SK-N-SH (cell line): ENCODE measurements around the gene HES1. TPM values are rescaled to one million over a fixed set of nuclear protein-coding genes. Genes with fewer than 3 reads are reported as not detected.

Experiments used
- CTCF ChIA-PET: fragments of 300-600, 350-600 bp; formaldehyde crosslinking; extraction: SDS; loops from one replicate; lab custom pipeline; 2021; lab: Yijun Ruan, JAX
- POLR2A ChIA-PET: fragments of 350-600 bp; sonication (Branson Sonifier 250); formaldehyde crosslinking; extraction: SDS; loops from one replicate; lab custom pipeline; 2020; ENCODE audit warnings: antibody characterized with exemption, inconsistent platforms; lab: Yijun Ruan, JAX
- DNase-seq: peaks from one replicate; pipeline ENCODE4 v3.0.0; 2012
- H2AFZ ChIP-seq: fragments of 200-600 bp; sonication (generic); 2 replicates; pipeline ENCODE4 v1.8.1; 2016; ENCODE audit warnings: antibody characterized with exemption, mild to moderate bottlenecking, low read depth
- H3F3A ChIP-seq: fragments of 200-600 bp; sonication (generic); replicated peaks from 2 replicates; pipeline ENCODE3; 2016; ENCODE audit warnings: antibody characterized with exemption, mild to moderate bottlenecking; ENCODE audit not compliant: insufficient read depth
- H3K27ac ChIP-seq, 2 experiments: fragments of 200-500 bp in 1 of 2; fragments of 200-600 bp in 1 of 2; sonication (Bioruptor generic) in 1 of 2; sonication (generic), shearing (Covaris generic) in 1 of 2; 2 replicates each; pipeline versions ENCODE4 v1.5.1 to v1.6.1; 2014 to 2016; ENCODE audit warnings: low read depth in 2 of 2, inconsistent platforms in 1 of 2, low read length in 1 of 2, mild to moderate bottlenecking in 1 of 2, mixed read lengths in 1 of 2
- H3K27me3 ChIP-seq: fragments of 200-600 bp; sonication (generic), shearing (Covaris generic); 2 replicates; pipeline ENCODE4 v1.6.1; 2016; ENCODE audit warnings: mixed run types; ENCODE audit not compliant: insufficient read depth
- H3K36me3 ChIP-seq, 2 experiments: fragments of 200-500 bp in 1 of 2; fragments of 200-600 bp in 1 of 2; sonication (Bioruptor generic) in 1 of 2; sonication (generic) in 1 of 2; replicated peaks in 1 of 2; 2 replicates each; pipeline versions ENCODE3 to v1.5.1; 2014 to 2016; ENCODE audit warnings: low read length in 1 of 2, mild to moderate bottlenecking in 1 of 2; ENCODE audit not compliant: insufficient read depth in 2 of 2, control insufficient read depth in 1 of 2
- H3K4me1 ChIP-seq, 2 experiments: fragments of 200-500 bp in 1 of 2; fragments of 200-600 bp in 1 of 2; sonication (Bioruptor generic) in 1 of 2; sonication (generic), shearing (Covaris generic) in 1 of 2; 2 replicates each; pipeline versions ENCODE4 v1.5.1 to v1.6.1; 2014 to 2016; ENCODE audit warnings: low read depth in 1 of 2, low read length in 1 of 2, mixed run types in 1 of 2; ENCODE audit not compliant: insufficient read depth in 2 of 2, control insufficient read depth in 1 of 2
- H3K4me2 ChIP-seq: fragments of 200-600 bp; sonication (generic), shearing (Covaris generic); 2 replicates; pipeline ENCODE4 v1.6.1; 2017; ENCODE audit warnings: mixed run types
- H3K4me3 ChIP-seq, 2 experiments: fragments of 200-500 bp in 1 of 2; fragments of 200-600 bp in 1 of 2; sonication (Bioruptor generic) in 1 of 2; sonication (generic), shearing (Covaris generic) in 1 of 2; 2 replicates each; pipeline versions ENCODE4 v1.5.1 to v1.8.1; 2014 to 2016; ENCODE audit warnings: low read depth in 2 of 2, inconsistent platforms in 1 of 2, low read length in 1 of 2, mild to moderate bottlenecking in 1 of 2, mixed read lengths in 1 of 2, moderate library complexity in 1 of 2
- H3K79me2 ChIP-seq: fragments of 200-600 bp; sonication (generic); 2 replicates; pipeline ENCODE4 v1.8.1; 2017; ENCODE audit warnings: mild to moderate bottlenecking; ENCODE audit not compliant: insufficient read depth
- H3K9ac ChIP-seq: fragments of 200-600 bp; sonication (generic); 2 replicates; pipeline ENCODE4 v1.6.1; 2017; ENCODE audit warnings: mixed run types
- H3K9me2 ChIP-seq: fragments of 200-600 bp; sonication (generic); 2 replicates; pipeline ENCODE4 v1.6.1; 2017; ENCODE audit warnings: mixed run types
- H3K9me3 ChIP-seq: fragments of 200-600 bp; sonication (generic); 2 replicates; pipeline ENCODE4 v1.6.1; 2017; ENCODE audit warnings: mixed run types, mild to moderate bottlenecking, moderate library complexity
- H4K20me1 ChIP-seq: fragments of 200-600 bp; sonication (generic); 2 replicates; pipeline ENCODE4 v1.6.1; 2017; ENCODE audit warnings: mild to moderate bottlenecking, mixed run types; ENCODE audit not compliant: insufficient read depth
- CTCF ChIP-seq: fragments of 200-600 bp; sonication (generic); IDR thresholded peaks from 2 replicates; pipeline ENCODE4 v1.6.1; 2017; ENCODE audit warnings: antibody characterized with exemption, mild to moderate bottlenecking, moderate library complexity
- EZH2phosphoT487 ChIP-seq: fragments of 200-600 bp; sonication (generic); IDR thresholded peaks from 2 replicates; pipeline ENCODE4 v1.6.1; 2017; ENCODE audit warnings: low read depth, mixed run types, mild to moderate bottlenecking, antibody characterized with exemption, moderate library complexity, borderline replicate concordance
- FOSL2 ChIP-seq: IDR thresholded peaks from 2 replicates; pipeline ENCODE4 v1.4.0; 2012; ENCODE audit warnings: low read depth, mild to moderate bottlenecking, moderate library complexity, borderline replicate concordance
- FOXJ3 ChIP-seq: sonication (generic); formaldehyde crosslinking; IDR thresholded peaks from 2 replicates; pipeline ENCODE4 v1.5.1; 2020; ENCODE audit warnings: mild to moderate bottlenecking, missing genetic modification reagents
- GABPA ChIP-seq: IDR thresholded peaks from 2 replicates; pipeline ENCODE4 v1.4.0; 2012; ENCODE audit warnings: low read depth, mild to moderate bottlenecking
- GATA2 ChIP-seq: sonication (generic); formaldehyde crosslinking; IDR thresholded peaks from 2 replicates; pipeline ENCODE4 v1.5.0; 2020; ENCODE audit warnings: mild to moderate bottlenecking, missing genetic modification reagents
- MEF2A ChIP-seq: IDR thresholded peaks from 2 replicates; pipeline ENCODE4 v1.4.0; 2012; ENCODE audit warnings: low read depth, borderline replicate concordance
- MXI1 ChIP-seq: IDR thresholded peaks from 2 replicates; pipeline ENCODE4 v1.6.1; 2012; ENCODE audit warnings: mild to moderate bottlenecking, low read depth, low read length, improper control_type of control experiment
- NRF1 ChIP-seq: IDR thresholded peaks from 2 replicates; pipeline ENCODE4 v1.6.1; 2012; ENCODE audit warnings: low read depth, mild to moderate bottlenecking, low read length
- PBX3 ChIP-seq: IDR thresholded peaks from 2 replicates; pipeline ENCODE4; 2012
- POLR2AphosphoS5 ChIP-seq: IDR thresholded peaks from 2 replicates; pipeline ENCODE4 v1.6.1; 2012; ENCODE audit warnings: low read depth, low read length
- RCOR1 ChIP-seq: fragments of 150-350 bp; IDR thresholded peaks from 2 replicates; pipeline ENCODE4 v1.6.1; 2017; ENCODE audit warnings: antibody characterized with exemption, low read length
- REST ChIP-seq: IDR thresholded peaks from 2 replicates; pipeline ENCODE4 v1.6.1; 2012; ENCODE audit warnings: mild to moderate bottlenecking, low read depth, low read length, moderate library complexity
- RFX5 ChIP-seq: IDR thresholded peaks from 2 replicates; pipeline ENCODE4 v1.6.1; 2012; ENCODE audit warnings: mild to moderate bottlenecking, improper control_type of control experiment, low read length
- RXRA ChIP-seq: IDR thresholded peaks from 2 replicates; pipeline ENCODE4 v1.4.0; 2012; ENCODE audit warnings: low read depth, mild to moderate bottlenecking, borderline replicate concordance
- SIN3A ChIP-seq: IDR thresholded peaks from 2 replicates; pipeline ENCODE4 v1.6.1; 2012; ENCODE audit warnings: low read depth, mild to moderate bottlenecking, low read length, moderate library complexity, borderline replicate concordance
- SMC3 ChIP-seq: IDR thresholded peaks from 2 replicates; pipeline ENCODE4 v1.6.1; 2012; ENCODE audit warnings: low read depth, low read length, improper control_type of control experiment
- TCF12 ChIP-seq: IDR thresholded peaks from 2 replicates; pipeline ENCODE4 v1.4.0; 2012
- YY1 ChIP-seq: IDR thresholded peaks from 2 replicates; pipeline ENCODE4 v1.4.0; 2012; ENCODE audit warnings: low read depth, mild to moderate bottlenecking
- WGBS: methylation state at CpG from one replicate; pipeline ENCODE4 v1.1.6; 2017; ENCODE audit warnings: low lambda C conversion rate; 5-methylcytosine and 5-hydroxymethylcytosine counted together
- polyA plus RNA-seq, 3 experiments: library from polyadenylated mRNA; depleted of rRNA; stranded (reverse); fragments of >200 nt; gene quantifications; 2 replicates each; pipeline ENCODE4 v1.2.3, GENCODE V29; 2012

The HES1 gene
- polyA plus RNA-seq, 1 of the 3 experiments (the other 2 are of a cell fraction), result 225 TPM

- H4K20me1 ChIP-seq, result no peaks in the 10 kb centered on the region
- WGBS, result 65% methylated on average over 10 of the region's 10 CpGs
- H3K4me2 ChIP-seq, result no peak overlapping the region
- CTCF ChIA-PET, result interaction anchor here (0.8 to 1.3 kb wide), 4 partner anchors 13 to 176 kb away, joined by 3 to 4 read pairs (median 3); no protein-coding TSS in a partner anchor
- POLR2A ChIA-PET, result no interaction called here
- DNase-seq, result peak; percentile 62
- no peaks in the 10 kb centered on the region for H3K79me2 ChIP-seq
- no peaks in the 10 kb centered on the region for H3K36me3 ChIP-seq
- no peak overlapping the region for H3K27ac ChIP-seq
- H3K4me1 ChIP-seq, result peaks cover 0 to 36% of the 10 kb centered on the region in 2 experiments; a peak in 1 of 4 replicates
- no peak overlapping the region for H2AFZ ChIP-seq
- TF ChIP-seq GABPA (no peak), PBX3 (no peak), TCF12 (no peak), RFX5 (no peak), EZH2phosphoT487 (no peak), RXRA (no peak)
- no peaks in the 10 kb centered on the region for H3K9me3 ChIP-seq
- no peak overlapping the region for H3K4me3 ChIP-seq
- no peaks in the 10 kb centered on the region for H3K9me2 ChIP-seq
- H3K9ac ChIP-seq, result no peak overlapping the region
- H3K27me3 ChIP-seq, result peaks cover 41% of the 10 kb centered on the region
- no peaks in the 10 kb centered on the region for H3F3A ChIP-seq
Observed at GRCh38 chr3:194098081-194098842, 37.7 kb upstream of the HES1 start.

- Histone ChIP-seq H4K20me1 (no peaks in the 10 kb centered on the region), H3K9me3 (no peaks in the 10 kb centered on the region), H3K4me1 (peaks cover 0 to 40% of the 10 kb centered on the region in 2 experiments; a peak in 1 of 4 replicates), H3F3A (no peaks in the 10 kb centered on the region), H3K4me3 (no peak overlapping the region), H3K36me3 (no peaks in the 10 kb centered on the region), H3K4me2 (no peak overlapping the region), H3K79me2 (no peaks in the 10 kb centered on the region), H3K27me3 (peaks cover 47% of the 10 kb centered on the region), H3K27ac (no peak overlapping the region), H3K9ac (no peak overlapping the region), H2AFZ (no peak overlapping the region), H3K9me2 (no peaks in the 10 kb centered on the region)
- WGBS, result 58% methylated on average over 4 of the region's 4 CpGs
- DNase-seq, result no peak
- CTCF ChIA-PET, result interaction anchor here (0.8 to 1.3 kb wide), 4 partner anchors 39 to 217 kb away, joined by 3 read pairs; no protein-coding TSS in a partner anchor
- POLR2A ChIA-PET, result no interaction called here
- TF ChIP-seq CTCF (no peak), PBX3 (no peak), POLR2AphosphoS5 (no peak), SMC3 (no peak), RCOR1 (no peak), FOSL2 (no peak), MEF2A (no peak), FOXJ3 (CRISPR knock-in tag) (no peak), SIN3A (no peak), GABPA (no peak), MXI1 (no peak), YY1 (no peak), NRF1 (no peak), REST (no peak), TCF12 (no peak), GATA2 (CRISPR knock-in tag) (no peak)
- TF ChIP-seq, all 33 proteins: peak for 0
Observed at GRCh38 chr3:194098843-194099183, 37.1 kb upstream of the HES1 start.
